K562 (cell line): ENCODE results near the gene PTH2. TPM values are rescaled to one million over a fixed set of nuclear protein-coding genes. Genes with fewer than 3 reads are reported as not detected.
A peak's percentile ranks its signal among the peaks of the same experiment; 100 is the strongest.

Experiments used
- GABPB2 ChIP-seq: fragments of 250-450 bp; sonication (Bioruptor Pico); conservative IDR thresholded peaks from 2 replicates; pipeline ENCODE4 v1.5.1; 2021; ENCODE audit warnings: mild to moderate bottlenecking
- HNRNPK ChIP-seq: fragments of 200-400 bp; formaldehyde crosslinking; IDR thresholded peaks from one replicate; pipeline ENCODE4 v1.6.1; 2018; ENCODE audit warnings: mild to moderate bottlenecking, low read depth, low read length; ENCODE audit not compliant: poor library complexity, severe bottlenecking
- KAT7 ChIP-seq: sonication (generic); formaldehyde crosslinking; IDR thresholded peaks from 2 replicates; pipeline ENCODE4 v1.8.0; 2022; ENCODE audit warnings: missing genetic modification reagents, mild to moderate bottlenecking, borderline replicate concordance
- MCM7 ChIP-seq, 2 experiments: fragments of 450-650 bp; IDR thresholded peaks; 2 replicates each; pipeline ENCODE4 v1.6.1; 2016 to 2018
- PML ChIP-seq: IDR thresholded peaks from 2 replicates; pipeline ENCODE4 v1.6.1; 2012; ENCODE audit warnings: low read length, inconsistent platforms
- PTTG1 ChIP-seq: fragments of 450-650 bp; IDR thresholded peaks from 2 replicates; pipeline ENCODE4 v1.6.1; 2016; ENCODE audit warnings: low read depth, mild to moderate bottlenecking, missing genetic modification characterization, missing compliant biosample characterization
- SNRNP70 ChIP-seq: fragments of 200-400 bp; formaldehyde crosslinking; optimal IDR thresholded peaks from 2 replicates; pipeline ENCODE3; 2017; ENCODE audit warnings: low read depth, low read length
- U2AF2 ChIP-seq: fragments of 200-400 bp; formaldehyde crosslinking; optimal IDR thresholded peaks from 2 replicates; pipeline ENCODE3; 2017; ENCODE audit warnings: low read depth, mild to moderate bottlenecking, low read length
- VEZF1 ChIP-seq: fragments of 200-800 bp; sonication (Bioruptor generic); IDR thresholded peaks from 2 replicates; pipeline ENCODE4 v1.6.1; 2017; ENCODE audit warnings: missing genetic modification characterization, missing compliant biosample characterization
- ZBTB34 ChIP-seq: fragments of 250-450 bp; sonication (Bioruptor Pico); IDR thresholded peaks from 2 replicates; pipeline ENCODE4 v1.8.0; 2021; ENCODE audit warnings: mild to moderate bottlenecking, moderate library complexity
- ZNF511 ChIP-seq: sonication (generic); formaldehyde crosslinking; IDR thresholded peaks from 2 replicates; pipeline ENCODE4 v1.8.0; 2022; ENCODE audit warnings: mild to moderate bottlenecking, missing genetic modification reagents
- ZNF589 ChIP-seq: fragments of 200-800 bp; sonication (Bioruptor generic); IDR thresholded peaks from 2 replicates; pipeline ENCODE4 v1.6.1; 2016; ENCODE audit warnings: low read depth, missing genetic modification characterization, missing compliant biosample characterization
- polyA plus RNA-seq, 8 experiments: library from polyadenylated mRNA; depleted of rRNA in 4 of 8; stranded (reverse) in 5 of 8; unstranded in 3 of 8; fragments of >200 nt; fragmentation: Nextera tagmentation in 2 of 8; fragmentation: Illumina TruSeq in 1 of 8; extraction: Ambion mirVana in 2 of 8; extraction: Trizol in 1 of 8; gene quantifications; 2 replicates each; pipeline versions ENCODE4 v1.2.1 to v1.2.3, GENCODE V29; 2011 to 2014; ENCODE audit warnings: inconsistent platforms in 1 of 8, missing spikeins in 1 of 8
- total RNA-seq, 7 experiments: library from RNA; depleted of rRNA in 6 of 7; stranded (reverse); fragments of >200 nt in 6 of 7; fragmentation: Illumina TruSeq in 2 of 7; extraction: Trizol in 2 of 7; gene quantifications; 2 replicates each; pipeline versions ENCODE4 v1.2.1 to v1.2.3, GENCODE V29; 2011 to 2021; ENCODE audit warnings: low replicate concordance in 1 of 7
- TF ChIP-seq, protein P1 (sequence below): fragments of 250-450 bp; sonication (Bioruptor Pico); IDR thresholded peaks from 2 replicates; pipeline ENCODE4 v1.8.0; 2021; ENCODE audit warnings: moderate library complexity, mild to moderate bottlenecking, inconsistent platforms
- TF ChIP-seq, protein P2 (sequence below): fragments of 450-650 bp; IDR thresholded peaks from 2 replicates; pipeline ENCODE4 v1.6.1; 2016; ENCODE audit warnings: borderline replicate concordance
- TF ChIP-seq, protein P3 (sequence below): fragments of 150-350 bp; IDR thresholded peaks from 2 replicates; pipeline ENCODE4 v1.6.1; 2014; ENCODE audit warnings: low read depth, mild to moderate bottlenecking, low read length, borderline replicate concordance
- TF ChIP-seq, protein P4 (sequence below): sonication (generic); formaldehyde crosslinking; IDR thresholded peaks from 2 replicates; pipeline ENCODE4 v1.8.1; 2022; ENCODE audit warnings: missing genetic modification reagents

The PTH2 gene
- total and polyA plus RNA-seq, 9 of the 15 experiments (the other 6 are each of a cell fraction or from before 2014, with no cell fraction given), result 1.3 TPM; not detected in 8

GRCh38 chr19:49443366-49444099 is 20.3 kb upstream of the PTH2 start (continued):
- TF ChIP-seq ZBTB34 (CRISPR knock-in tag) (no peak), PTTG1 (tag) (no peak), GABPB2 (no peak), ZNF511 (no peak; the same call in 1 of the 2 replicates), PML (no peak), SNRNP70 (no peak), U2AF2 (no peak), ZNF589 (peak; percentile 77; the same call in 1 of the 2 replicates), MCM7 (IDR thresholded peaks at IDR 0.05) (no peak), VEZF1 (CRISPR knock-in tag) (peak; percentile 59), HNRNPK (no peak), KAT7 (CRISPR knock-in tag) (no peak)
- TF ChIP-seq, protein P1, sequence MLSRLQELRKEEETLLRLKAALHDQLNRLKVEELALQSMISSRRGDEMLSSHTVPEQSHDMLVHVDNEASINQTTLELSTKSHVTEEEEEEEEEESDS (CRISPR knock-in tag), result no peak
- TF ChIP-seq, protein P2, sequence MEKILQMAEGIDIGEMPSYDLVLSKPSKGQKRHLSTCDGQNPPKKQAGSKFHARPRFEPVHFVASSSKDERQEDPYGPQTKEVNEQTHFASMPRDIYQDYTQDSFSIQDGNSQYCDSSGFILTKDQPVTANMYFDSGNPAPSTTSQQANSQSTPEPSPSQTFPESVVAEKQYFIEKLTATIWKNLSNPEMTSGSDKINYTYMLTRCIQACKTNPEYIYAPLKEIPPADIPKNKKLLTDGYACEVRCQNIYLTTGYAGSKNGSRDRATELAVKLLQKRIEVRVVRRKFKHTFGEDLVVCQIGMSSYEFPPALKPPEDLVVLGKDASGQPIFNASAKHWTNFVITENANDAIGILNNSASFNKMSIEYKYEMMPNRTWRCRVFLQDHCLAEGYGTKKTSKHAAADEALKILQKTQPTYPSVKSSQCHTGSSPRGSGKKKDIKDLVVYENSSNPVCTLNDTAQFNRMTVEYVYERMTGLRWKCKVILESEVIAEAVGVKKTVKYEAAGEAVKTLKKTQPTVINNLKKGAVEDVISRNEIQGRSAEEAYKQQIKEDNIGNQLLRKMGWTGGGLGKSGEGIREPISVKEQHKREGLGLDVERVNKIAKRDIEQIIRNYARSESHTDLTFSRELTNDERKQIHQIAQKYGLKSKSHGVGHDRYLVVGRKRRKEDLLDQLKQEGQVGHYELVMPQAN, result peak; percentile 55; the same call in 1 of the 2 replicates
- TF ChIP-seq, protein P3, sequence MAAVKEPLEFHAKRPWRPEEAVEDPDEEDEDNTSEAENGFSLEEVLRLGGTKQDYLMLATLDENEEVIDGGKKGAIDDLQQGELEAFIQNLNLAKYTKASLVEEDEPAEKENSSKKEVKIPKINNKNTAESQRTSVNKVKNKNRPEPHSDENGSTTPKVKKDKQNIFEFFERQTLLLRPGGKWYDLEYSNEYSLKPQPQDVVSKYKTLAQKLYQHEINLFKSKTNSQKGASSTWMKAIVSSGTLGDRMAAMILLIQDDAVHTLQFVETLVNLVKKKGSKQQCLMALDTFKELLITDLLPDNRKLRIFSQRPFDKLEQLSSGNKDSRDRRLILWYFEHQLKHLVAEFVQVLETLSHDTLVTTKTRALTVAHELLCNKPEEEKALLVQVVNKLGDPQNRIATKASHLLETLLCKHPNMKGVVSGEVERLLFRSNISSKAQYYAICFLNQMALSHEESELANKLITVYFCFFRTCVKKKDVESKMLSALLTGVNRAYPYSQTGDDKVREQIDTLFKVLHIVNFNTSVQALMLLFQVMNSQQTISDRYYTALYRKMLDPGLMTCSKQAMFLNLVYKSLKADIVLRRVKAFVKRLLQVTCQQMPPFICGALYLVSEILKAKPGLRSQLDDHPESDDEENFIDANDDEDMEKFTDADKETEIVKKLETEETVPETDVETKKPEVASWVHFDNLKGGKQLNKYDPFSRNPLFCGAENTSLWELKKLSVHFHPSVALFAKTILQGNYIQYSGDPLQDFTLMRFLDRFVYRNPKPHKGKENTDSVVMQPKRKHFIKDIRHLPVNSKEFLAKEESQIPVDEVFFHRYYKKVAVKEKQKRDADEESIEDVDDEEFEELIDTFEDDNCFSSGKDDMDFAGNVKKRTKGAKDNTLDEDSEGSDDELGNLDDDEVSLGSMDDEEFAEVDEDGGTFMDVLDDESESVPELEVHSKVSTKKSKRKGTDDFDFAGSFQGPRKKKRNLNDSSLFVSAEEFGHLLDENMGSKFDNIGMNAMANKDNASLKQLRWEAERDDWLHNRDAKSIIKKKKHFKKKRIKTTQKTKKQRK, result no peak
- TF ChIP-seq, protein P4, sequence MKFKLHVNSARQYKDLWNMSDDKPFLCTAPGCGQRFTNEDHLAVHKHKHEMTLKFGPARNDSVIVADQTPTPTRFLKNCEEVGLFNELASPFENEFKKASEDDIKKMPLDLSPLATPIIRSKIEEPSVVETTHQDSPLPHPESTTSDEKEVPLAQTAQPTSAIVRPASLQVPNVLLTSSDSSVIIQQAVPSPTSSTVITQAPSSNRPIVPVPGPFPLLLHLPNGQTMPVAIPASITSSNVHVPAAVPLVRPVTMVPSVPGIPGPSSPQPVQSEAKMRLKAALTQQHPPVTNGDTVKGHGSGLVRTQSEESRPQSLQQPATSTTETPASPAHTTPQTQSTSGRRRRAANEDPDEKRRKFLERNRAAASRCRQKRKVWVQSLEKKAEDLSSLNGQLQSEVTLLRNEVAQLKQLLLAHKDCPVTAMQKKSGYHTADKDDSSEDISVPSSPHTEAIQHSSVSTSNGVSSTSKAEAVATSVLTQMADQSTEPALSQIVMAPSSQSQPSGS (CRISPR knock-in tag), result no peak
